ENCODE results near the gene LRCH3. TPM values are rescaled to one million over a fixed set of nuclear protein-coding genes. Genes with fewer than 3 reads are reported as not detected.
A peak's percentile ranks its signal among the peaks of the same experiment; 100 is the strongest.
"Not testable (repeated sequence)": the region's sequence is repeated elsewhere in the genome, so short reads cannot be mapped to it uniquely, and the experiment has no call there.

Gene LRCH3
- total and polyA plus RNA-seq, 4 donors, result 44.5 to 84.6 (median 58.0) TPM

- no CpG with 5 or more reads among the region's 4 CpGs for WGBS (ENCODE audit: insufficient coverage)
- H3K36me3 ChIP-seq (ENCODE audit: control insufficient read depth, insufficient read depth, low read length), result peaks cover 18% of the 10 kb centered on the region
Observed at GRCh38 chr3:197877902-197878301, 86.8 kb downstream of the LRCH3 start.

DNA sequence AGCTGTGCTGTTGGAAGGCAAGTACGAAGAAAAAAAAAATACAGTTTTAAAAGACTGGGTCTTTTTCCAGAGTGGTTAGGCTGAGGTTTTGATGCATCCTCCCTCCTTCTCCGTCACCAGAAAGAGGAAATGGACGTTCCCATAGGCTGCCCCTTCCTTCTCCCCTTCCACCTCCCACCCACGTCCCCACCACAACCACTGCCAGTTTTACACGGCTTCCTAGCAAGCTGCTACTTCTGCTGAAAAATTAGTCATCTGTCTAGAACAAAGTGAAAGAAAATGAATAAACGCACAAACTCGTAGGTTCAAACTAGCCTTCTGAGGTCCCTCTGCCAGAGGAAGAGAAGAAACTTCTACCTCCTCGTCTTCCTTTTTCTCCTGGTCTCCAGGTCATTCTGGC, 87.4 kb downstream of the LRCH3 start:
- Histone ChIP-seq H3K27ac (ENCODE audit: low read depth, low read length) (no peak overlapping the region), H3K4me3 (ENCODE audit: low read depth, low read length) (no peak overlapping the region), H3K4me1 (ENCODE audit: control insufficient read depth, insufficient read depth, low read length) (peaks cover 18% of the 10 kb centered on the region), H3K27me3 (ENCODE audit: control insufficient read depth, insufficient read depth, low read length) (no peaks in the 10 kb centered on the region), H3K36me3 (ENCODE audit: control insufficient read depth, insufficient read depth, low read length) (peaks cover 15% of the 10 kb centered on the region), H3K9me3 (ENCODE audit: control insufficient read depth, insufficient read depth, low read length) (no peaks in the 10 kb centered on the region)
- 80% methylated on average over 1 of the region's 8 CpGs for WGBS (ENCODE audit: insufficient coverage)
- DNase-seq (ENCODE audit: low read depth in 4 of 6, low spot score in 6 of 6), result no peak

More at GRCh38 chr3:197877902-197878301, 86.8 kb downstream of the LRCH3 start:
- H3K27ac ChIP-seq (ENCODE audit: low read depth, low read length), result no peak overlapping the region
- H3K4me1 ChIP-seq (ENCODE audit: control insufficient read depth, insufficient read depth, low read length), result peaks cover 16% of the 10 kb centered on the region
- H3K4me3 ChIP-seq (ENCODE audit: low read depth, low read length), result no peak overlapping the region
- no peaks in the 10 kb centered on the region for H3K9me3 ChIP-seq (ENCODE audit: control insufficient read depth, insufficient read depth, low read length)
- no peaks in the 10 kb centered on the region for H3K27me3 ChIP-seq (ENCODE audit: control insufficient read depth, insufficient read depth, low read length)
- DNase-seq (ENCODE audit: low read depth in 4 of 6, low spot score in 6 of 6), result no peak

DNA sequence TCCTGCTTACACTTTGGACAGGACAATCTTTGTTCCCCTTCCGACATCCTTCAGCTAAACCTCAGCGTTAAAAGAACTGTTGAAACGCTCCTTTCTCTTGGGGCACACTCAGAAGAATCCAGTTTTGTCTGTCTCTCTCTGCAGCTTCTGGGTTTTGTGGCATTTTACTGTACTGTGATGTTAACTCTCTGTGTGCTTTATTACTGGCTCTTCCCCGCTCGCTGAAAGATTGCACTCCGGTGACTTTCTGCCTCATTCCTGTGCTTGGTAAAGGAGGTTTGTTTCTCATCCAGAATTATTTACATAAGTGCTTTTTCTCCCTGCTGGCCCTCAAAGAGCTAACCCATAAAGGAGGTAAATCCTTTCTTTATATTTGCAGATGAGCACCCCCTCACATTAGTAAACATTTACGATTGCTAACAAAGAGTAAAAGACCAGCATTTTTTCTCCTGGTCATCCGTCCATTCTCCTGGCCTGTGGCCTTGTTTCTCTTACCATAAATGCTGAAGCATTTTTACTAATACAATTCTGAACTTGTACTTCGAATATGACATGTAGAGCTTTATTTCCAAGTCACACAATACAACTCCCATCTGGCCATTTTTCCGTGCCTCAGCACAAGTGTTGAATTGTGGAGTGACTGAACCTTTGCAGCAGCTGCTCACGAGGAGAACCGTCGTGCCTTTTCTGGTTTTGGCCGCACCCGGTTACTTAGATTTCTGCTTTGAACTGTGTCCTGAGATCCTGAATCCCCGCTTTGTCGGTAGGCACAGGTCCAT, 89.6 kb downstream of the LRCH3 start:
- no peak overlapping the region for H3K4me3 ChIP-seq (ENCODE audit: low read depth, low read length)
- peak in 3 of 6 donors; percentile 18 to 75 (median 52) for DNase-seq (ENCODE audit: low read depth in 4 of 6, low spot score in 6 of 6)
- no peaks in the 10 kb centered on the region for H3K9me3 ChIP-seq (ENCODE audit: control insufficient read depth, insufficient read depth, low read length)
- H3K27me3 ChIP-seq (ENCODE audit: control insufficient read depth, insufficient read depth, low read length), result no peaks in the 10 kb centered on the region
- H3K27ac ChIP-seq (ENCODE audit: low read depth, low read length), result peak overlapping the region; percentile 53
- H3K36me3 ChIP-seq (ENCODE audit: control insufficient read depth, insufficient read depth, low read length), result peaks cover 19% of the 10 kb centered on the region
- peaks cover 22% of the 10 kb centered on the region for H3K4me1 ChIP-seq (ENCODE audit: control insufficient read depth, insufficient read depth, low read length)
- 39% methylated on average over 9 of the region's 17 CpGs for WGBS (ENCODE audit: insufficient coverage)

DNA sequence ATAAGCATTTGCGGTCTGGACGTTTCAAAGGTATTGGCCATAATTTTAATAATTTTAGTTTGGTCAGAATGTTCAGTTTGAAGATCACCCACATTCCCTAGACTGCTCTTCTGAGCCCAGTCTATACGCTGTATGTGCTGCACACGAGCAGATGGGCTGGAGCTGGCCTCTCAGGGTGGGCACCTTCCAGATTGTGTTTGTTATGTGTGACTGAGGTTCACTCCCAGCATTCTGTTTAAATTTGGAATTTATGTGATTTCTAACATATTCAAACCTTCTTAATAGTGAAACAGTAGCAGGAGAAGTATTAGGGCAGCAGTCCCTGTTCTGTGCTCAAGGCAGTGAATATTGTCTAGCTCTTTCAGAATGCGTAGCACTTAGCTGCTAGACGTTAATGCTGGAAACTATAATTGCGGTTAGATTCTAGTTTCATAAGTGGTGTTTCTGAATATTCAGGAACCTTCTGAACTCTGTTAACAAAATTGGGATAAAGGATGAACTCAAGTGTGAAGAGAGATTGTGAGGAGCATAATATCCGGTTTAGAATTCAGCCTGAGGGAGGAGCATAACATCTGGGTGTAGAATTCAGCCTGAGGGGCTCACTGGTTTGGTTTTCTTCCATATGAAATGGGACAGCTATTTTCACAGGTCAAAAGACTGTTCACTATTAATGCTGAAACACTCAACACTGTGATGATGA, 90.4 kb downstream of the LRCH3 start:
- Histone ChIP-seq H3K9me3 (ENCODE audit: control insufficient read depth, insufficient read depth, low read length) (no peaks in the 10 kb centered on the region), H3K4me1 (ENCODE audit: control insufficient read depth, insufficient read depth, low read length) (peaks cover 22% of the 10 kb centered on the region), H3K4me3 (ENCODE audit: low read depth, low read length) (no peak overlapping the region), H3K27me3 (ENCODE audit: control insufficient read depth, insufficient read depth, low read length) (no peaks in the 10 kb centered on the region), H3K36me3 (ENCODE audit: control insufficient read depth, insufficient read depth, low read length) (peaks cover 19% of the 10 kb centered on the region), H3K27ac (ENCODE audit: low read depth, low read length) (peak overlapping the region; percentile 53)
- 42% methylated on average over 4 of the region's 8 CpGs for WGBS (ENCODE audit: insufficient coverage)
- DNase-seq (ENCODE audit: low read depth in 4 of 6, low spot score in 6 of 6), result peak in 2 of 6 donors; percentile 22 to 32

DNA sequence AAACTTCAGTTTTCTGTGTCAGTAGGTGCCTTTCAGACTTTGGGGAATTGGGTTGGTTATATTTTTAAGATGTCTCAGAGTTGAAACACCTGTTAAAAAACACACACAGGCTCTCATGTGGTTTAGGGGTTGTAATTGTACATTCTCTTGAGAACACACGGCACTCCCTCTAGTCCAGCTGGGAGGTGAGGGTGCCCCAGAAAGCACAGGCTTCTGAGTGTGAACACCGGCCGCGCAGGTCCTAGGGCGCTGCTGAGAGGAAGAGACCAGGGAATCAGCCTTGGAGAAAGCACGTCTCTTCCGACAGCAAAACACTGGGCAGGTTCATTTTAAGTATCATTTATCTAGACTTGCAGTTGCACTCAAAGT, 90.9 kb downstream of the LRCH3 start:
- no peak overlapping the region for H3K27ac ChIP-seq (ENCODE audit: low read depth, low read length)
- H3K9me3 ChIP-seq (ENCODE audit: control insufficient read depth, insufficient read depth, low read length), result no peaks in the 10 kb centered on the region

DNA sequence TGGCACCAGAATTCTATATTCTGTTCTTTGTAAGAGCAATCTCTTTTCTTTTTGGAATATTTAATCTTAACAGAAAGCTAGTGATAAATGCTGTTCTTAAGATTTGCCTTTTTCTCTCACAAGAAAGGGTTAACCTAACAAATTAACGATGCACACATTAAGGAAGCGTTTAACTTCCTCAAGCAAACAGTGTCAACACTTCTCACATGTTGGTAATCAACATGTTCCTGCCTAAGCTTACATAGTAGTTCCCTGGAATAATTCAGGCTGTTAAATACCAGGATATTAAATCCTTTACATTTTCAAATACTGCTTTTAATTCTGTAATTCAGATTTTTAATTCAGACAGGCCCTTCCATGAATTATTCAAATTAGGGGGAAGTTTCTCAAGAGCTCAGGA, 91.5 kb downstream of the LRCH3 start:
- Histone ChIP-seq H3K27me3 (ENCODE audit: control insufficient read depth, insufficient read depth, low read length) (no peaks in the 10 kb centered on the region), H3K4me3 (ENCODE audit: low read depth, low read length) (no peak overlapping the region), H3K27ac (ENCODE audit: low read depth, low read length) (no peak overlapping the region), H3K4me1 (ENCODE audit: control insufficient read depth, insufficient read depth, low read length) (peaks cover 24% of the 10 kb centered on the region), H3K9me3 (ENCODE audit: control insufficient read depth, insufficient read depth, low read length) (no peaks in the 10 kb centered on the region), H3K36me3 (ENCODE audit: control insufficient read depth, insufficient read depth, low read length) (peaks cover 19% of the 10 kb centered on the region)
- no CpG with 5 or more reads among the region's 2 CpGs for WGBS (ENCODE audit: insufficient coverage)
- DNase-seq (ENCODE audit: low read depth in 4 of 6, low spot score in 6 of 6), result peak in 1 of 6 donors; percentile 12

More for the DNA sequence above, 90.9 kb downstream of the LRCH3 start:
- 50% methylated on average over 2 of the region's 7 CpGs for WGBS (ENCODE audit: insufficient coverage)
- no peak overlapping the region for H3K4me3 ChIP-seq (ENCODE audit: low read depth, low read length)
- H3K36me3 ChIP-seq (ENCODE audit: control insufficient read depth, insufficient read depth, low read length), result peaks cover 19% of the 10 kb centered on the region
- no peaks in the 10 kb centered on the region for H3K27me3 ChIP-seq (ENCODE audit: control insufficient read depth, insufficient read depth, low read length)
- peaks cover 22% of the 10 kb centered on the region for H3K4me1 ChIP-seq (ENCODE audit: control insufficient read depth, insufficient read depth, low read length)
- DNase-seq (ENCODE audit: low read depth in 4 of 6, low spot score in 6 of 6), result no peak

DNA sequence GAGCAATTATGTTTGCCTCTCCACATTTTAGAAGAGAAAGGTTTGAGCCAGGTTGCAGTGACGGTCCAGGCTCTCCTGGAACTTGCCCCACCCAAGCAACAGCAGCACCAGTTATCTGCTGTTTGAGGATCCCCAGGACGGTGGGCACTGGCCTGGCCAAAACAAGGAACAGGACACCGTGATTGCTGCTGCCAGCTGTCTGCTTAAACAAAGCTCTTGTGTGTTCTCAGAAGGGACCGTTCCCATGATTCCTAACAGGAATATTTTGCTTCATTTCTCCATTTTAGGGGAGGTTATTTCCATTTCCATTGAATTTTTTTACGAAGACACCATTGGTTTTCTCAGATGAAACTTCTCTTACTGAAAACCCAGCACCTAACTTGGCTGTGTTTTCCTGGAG, 92.5 kb downstream of the LRCH3 start:
- H3K36me3 ChIP-seq (ENCODE audit: control insufficient read depth, insufficient read depth, low read length), result peaks cover 16% of the 10 kb centered on the region
- H3K27ac ChIP-seq (ENCODE audit: low read depth, low read length), result no peak overlapping the region
- WGBS (ENCODE audit: insufficient coverage), result 23% methylated on average over 2 of the region's 5 CpGs

DNA sequence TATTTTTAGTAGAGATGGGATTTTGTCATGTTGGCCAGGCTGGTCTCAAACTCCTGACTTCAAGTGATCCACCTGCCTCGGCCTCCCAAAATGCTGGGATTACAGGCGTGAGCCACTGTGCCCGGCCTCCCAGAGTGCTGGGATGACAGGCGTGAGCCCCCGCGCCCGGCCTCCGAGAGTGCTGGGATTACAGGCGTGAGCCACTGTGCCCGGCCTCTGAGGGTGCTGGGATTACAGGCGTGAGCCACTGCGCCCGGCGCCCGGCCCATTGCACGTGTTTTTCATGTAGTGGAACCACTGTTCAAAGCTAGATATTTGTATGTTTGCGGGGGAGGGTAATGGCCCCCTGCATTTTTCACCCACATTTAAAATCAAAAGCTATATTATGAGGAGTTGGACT, 93.3 kb downstream of the LRCH3 start:
- H3K27me3 ChIP-seq (ENCODE audit: control insufficient read depth, insufficient read depth, low read length); H3K4me3 ChIP-seq (ENCODE audit: low read depth, low read length): not testable (repeated sequence)
- WGBS (ENCODE audit: insufficient coverage), result 94% methylated on average over 10 of the region's 17 CpGs

More for the DNA sequence above, 92.5 kb downstream of the LRCH3 start:
- DNase-seq (ENCODE audit: low read depth in 4 of 6, low spot score in 6 of 6), result no peak
- no peaks in the 10 kb centered on the region for H3K9me3 ChIP-seq (ENCODE audit: control insufficient read depth, insufficient read depth, low read length)
- H3K4me3 ChIP-seq (ENCODE audit: low read depth, low read length), result no peak overlapping the region
- H3K27me3 ChIP-seq (ENCODE audit: control insufficient read depth, insufficient read depth, low read length), result no peaks in the 10 kb centered on the region
- H3K4me1 ChIP-seq (ENCODE audit: control insufficient read depth, insufficient read depth, low read length), result peaks cover 24% of the 10 kb centered on the region

GRCh38 chr3:197886052-197886451, 95.0 kb downstream of the LRCH3 start:
- H3K27me3 ChIP-seq (ENCODE audit: control insufficient read depth, insufficient read depth, low read length); H3K4me3 ChIP-seq (ENCODE audit: low read depth, low read length); DNase-seq (ENCODE audit: low read depth in 4 of 6, low spot score in 6 of 6); H3K9me3 ChIP-seq (ENCODE audit: control insufficient read depth, insufficient read depth, low read length); H3K27ac ChIP-seq (ENCODE audit: low read depth, low read length): not testable (repeated sequence)
- no CpG with 5 or more reads among the region's 1 CpG for WGBS (ENCODE audit: insufficient coverage)
- peaks cover 15% of the 10 kb centered on the region for H3K4me1 ChIP-seq (ENCODE audit: control insufficient read depth, insufficient read depth, low read length)
- H3K36me3 ChIP-seq (ENCODE audit: control insufficient read depth, insufficient read depth, low read length), result peaks cover 12% of the 10 kb centered on the region

More for the DNA sequence above, 93.3 kb downstream of the LRCH3 start:
- not testable (repeated sequence) for H3K27ac ChIP-seq (ENCODE audit: low read depth, low read length); DNase-seq (ENCODE audit: low read depth in 4 of 6, low spot score in 6 of 6); H3K9me3 ChIP-seq (ENCODE audit: control insufficient read depth, insufficient read depth, low read length)
- Histone ChIP-seq H3K36me3 (ENCODE audit: control insufficient read depth, insufficient read depth, low read length) (peaks cover 13% of the 10 kb centered on the region), H3K4me1 (ENCODE audit: control insufficient read depth, insufficient read depth, low read length) (peaks cover 24% of the 10 kb centered on the region)

Measured in spinal cord (tissue), 10 donors.